Activated gamma-delta T cell (primary cell): ENCODE measurements around the gene MPZL1.
"Not testable (repeated sequence)": the region's sequence is repeated elsewhere in the genome, so short reads cannot be mapped to it uniquely, and the experiment has no call there.

Experiments used
- DNase-seq: peaks from one replicate; lab custom pipeline; 2025; lab: John Stamatoyannopoulos, UW

The MPZL1 gene

DNA sequence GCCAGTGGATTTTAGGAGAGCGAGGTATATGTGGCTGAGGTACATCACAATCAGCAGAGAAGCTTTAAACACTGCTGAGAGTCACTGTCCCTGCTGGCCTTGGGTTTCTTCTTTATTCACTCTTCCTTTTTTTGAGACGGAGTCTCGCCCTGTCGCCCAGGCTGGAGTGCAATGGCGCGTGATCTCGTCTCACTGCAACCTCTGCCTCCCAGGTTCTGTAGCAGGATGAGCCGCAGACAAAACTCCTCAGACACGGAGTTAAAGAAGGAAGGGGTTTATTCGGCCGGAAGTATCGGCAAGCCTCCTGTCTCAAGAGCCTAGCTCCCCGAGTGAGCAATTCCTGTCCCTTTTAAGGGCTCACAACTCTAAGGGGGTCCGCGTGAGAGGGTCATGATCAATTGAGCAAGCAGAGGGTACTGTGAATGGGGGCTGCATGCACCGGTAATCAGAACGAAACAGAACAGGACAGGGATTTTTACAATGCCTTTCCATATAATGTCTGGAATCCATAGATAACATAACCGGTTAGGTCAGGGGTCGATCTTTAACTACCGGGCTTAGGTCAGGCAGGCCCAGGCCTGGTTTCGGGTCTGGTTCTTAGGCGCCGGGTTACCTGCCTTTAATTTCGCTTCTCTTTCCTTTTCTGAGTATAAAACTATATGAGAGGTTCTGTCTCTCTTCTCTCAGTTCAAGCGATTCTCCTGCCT lies 1.9 kb upstream of the MPZL1 start:
- not testable (repeated sequence) for DNase-seq

DNA sequence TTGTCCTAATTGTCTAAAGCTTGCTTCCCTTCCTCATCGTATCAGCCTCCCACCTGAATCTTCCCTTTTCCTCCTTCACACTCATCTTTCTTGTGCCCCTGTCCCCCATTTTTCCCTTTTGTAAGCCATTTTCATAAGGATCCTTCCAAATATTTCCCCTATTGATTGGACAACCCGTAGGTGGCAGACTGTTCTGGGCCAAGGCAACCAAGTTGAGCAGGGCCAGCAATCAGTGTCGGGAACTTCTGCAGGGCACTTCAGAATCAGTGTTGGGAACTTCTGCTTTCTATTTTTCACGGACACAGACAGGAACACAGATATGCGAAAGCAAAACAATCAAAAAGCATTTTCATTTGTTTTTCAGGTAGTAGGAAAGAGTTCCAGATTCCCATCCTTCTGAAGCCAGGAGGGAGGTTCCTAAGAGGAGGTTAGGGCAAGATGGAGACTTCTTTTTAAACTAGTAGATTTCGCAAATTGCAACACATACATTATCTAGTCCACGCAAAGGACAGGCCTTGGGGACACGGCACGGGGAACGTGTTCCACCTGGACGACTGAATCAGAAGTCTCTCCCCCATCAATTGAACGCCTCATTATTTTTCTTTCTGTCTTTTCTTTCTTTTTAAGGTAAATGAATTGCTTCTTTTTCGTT lies 691 bp upstream of the MPZL1 start:
- no peak for DNase-seq

DNA sequence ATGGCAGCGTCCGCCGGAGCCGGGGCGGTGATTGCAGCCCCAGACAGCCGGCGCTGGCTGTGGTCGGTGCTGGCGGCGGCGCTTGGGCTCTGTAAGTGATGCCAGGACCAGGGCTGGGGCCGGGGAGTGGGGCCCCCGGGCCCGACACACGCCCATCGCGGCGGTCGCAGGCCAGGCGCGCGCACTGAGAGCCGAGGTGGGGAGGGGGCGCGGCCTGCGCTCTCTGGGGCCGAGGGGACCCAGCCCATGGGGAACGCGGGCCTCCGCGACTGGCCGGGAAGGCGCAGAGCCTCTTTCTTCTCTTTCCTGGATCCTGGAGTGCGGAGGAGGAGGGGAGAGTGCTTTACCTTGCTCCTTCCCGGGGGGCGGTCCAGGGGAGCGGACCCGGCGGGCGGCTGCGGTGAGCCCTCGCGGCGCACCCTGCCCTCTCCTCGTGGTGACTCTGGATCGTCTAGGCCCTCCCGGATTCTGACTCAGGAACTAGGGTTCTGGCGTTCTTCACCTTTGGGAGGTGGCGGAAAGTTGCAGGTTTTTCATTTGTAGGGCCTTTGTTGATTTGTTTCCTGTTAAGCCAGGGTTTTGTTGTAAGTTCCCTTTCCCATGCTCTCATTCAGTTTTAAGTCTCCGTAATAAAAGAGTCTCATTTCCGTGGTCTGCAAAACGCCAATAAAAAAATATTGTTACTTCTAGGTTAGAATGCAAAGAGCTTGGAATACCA lies 529 bp downstream of the MPZL1 start:
- DNase-seq, result peak; percentile 32

DNA sequence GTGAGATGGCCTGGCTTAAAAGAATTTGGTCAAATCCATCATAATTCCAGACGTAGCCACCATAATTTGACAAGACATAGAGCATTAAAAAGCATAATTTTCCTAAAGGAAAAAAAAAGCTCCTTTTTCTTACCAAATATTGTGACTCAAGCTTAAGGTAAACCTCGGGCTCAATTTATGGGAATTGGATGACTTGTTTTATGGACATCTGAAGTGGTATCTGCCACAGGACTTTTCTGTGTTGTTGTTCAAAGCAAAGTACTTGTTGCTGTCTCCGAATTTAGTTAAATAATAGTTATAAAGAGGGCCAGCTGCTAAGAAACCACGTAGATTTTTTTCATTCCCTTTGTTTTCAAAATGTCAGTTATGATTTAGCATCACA lies 1.1 kb downstream of the MPZL1 start:
- no peak for DNase-seq

DNA sequence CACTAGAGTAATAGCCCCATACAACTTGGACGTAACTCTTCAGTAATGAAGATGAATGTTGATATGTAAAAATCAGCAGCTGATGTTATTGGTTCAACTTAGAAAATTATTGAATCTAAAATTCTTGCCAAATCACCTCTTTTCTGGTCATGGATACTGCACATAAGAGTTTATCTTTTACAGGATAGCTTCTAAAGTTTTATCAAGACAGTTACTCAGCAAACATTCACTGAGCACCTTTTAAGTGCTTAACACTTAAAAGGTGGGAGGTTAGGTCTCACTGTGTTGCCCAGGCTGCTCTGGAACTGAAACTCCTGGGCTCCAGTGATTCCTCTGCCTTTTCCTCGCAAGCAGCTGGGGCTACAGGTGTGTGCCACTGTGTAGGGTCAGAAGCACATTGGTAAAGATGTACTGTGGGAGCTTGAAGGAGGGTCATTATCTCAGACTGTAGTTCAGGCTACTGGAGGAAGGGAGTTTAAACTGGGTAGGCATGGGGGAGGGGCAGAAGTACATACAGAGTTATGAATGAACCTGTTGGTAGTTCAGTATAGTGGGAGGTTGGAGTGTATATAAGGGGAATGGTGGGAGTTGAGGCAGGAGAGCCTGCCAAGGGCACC lies 2.0 kb downstream of the MPZL1 start:
- no peak for DNase-seq

DNA sequence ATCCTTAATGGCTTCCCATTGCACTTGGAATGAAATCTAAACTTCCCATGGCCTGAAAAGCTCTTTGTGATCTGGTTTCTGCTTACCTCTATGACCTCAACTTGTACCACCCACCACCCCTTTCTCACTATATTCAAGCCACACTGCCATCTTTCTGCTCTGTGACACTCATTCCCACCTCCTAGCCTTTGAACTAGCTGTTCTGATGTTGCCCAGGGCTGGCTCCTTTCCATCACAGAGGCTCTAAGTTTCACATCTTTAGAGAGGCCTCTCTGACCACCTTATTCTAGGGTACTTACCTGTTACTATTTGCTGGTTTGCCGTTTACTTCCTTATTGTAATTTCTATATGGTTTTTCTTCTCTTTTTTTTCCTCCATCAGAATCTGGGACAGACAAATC lies 4.2 kb downstream of the MPZL1 start:
- no peak for DNase-seq

DNA sequence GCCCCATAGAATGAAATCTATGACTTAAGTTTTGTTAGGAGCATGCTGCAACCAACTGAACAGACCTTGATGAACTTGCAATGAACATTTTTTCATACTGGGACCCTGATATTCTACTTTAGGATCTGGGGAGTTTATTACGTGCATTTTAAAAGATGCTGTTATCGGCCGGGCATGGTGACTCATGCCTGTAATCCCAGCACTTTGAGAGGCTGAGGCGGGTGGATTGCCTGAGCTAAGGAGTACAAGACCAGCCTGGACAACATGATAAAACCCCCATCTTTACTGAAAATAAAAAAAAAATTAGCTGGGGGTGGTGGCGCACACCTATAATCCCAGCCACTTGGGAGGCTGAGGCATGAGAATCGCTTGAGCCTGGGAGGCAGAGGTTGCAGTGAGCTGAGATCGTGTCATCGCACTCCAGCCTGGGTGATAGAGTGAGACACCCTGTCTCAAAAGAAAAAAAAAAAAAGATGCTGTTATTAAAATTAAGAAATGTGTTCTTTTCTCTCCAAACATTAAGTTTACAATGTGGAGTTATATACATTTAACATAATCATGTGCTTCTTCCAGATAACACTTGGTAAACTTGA lies 7.1 kb downstream of the MPZL1 start:
- DNase-seq, result no peak

DNA sequence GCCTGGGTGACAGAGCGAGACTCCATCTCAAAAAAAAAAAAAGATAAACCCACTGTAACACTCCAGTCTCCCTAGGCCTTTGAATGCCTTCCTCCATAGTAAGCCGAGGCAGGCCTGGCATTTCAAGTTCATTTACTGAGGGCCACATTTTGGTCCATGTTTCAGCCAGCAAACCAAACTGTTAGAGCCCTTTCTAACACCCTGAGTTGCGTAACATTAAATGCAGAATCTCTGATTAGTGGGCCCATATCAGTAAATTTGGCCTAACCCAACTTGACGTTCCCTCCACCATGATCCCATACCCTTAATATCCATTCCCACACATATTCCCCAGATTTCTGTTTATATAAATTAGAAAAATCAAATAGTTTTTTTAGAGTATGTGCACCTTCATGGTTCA lies 12.4 kb downstream of the MPZL1 start:
- DNase-seq, result no peak

DNA sequence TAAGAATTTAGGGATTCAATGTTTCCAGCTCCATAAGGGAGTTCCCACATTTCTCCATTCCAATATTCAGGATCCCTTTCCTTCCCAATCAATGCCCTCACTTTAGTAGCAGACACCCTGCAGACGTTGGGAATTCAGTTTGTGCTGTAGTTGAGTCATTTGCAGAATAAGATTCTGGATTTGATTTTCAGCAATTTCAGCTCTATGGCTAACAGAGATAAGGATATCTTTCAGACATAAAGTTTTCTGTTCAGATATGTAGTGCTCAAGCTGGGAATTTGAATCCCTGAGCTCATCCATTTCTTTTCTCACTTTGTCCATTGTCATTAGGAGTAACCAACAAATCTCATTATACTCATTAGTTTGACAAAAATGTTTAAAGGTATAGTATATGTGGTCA lies 13.1 kb downstream of the MPZL1 start:
- no peak for DNase-seq

DNA sequence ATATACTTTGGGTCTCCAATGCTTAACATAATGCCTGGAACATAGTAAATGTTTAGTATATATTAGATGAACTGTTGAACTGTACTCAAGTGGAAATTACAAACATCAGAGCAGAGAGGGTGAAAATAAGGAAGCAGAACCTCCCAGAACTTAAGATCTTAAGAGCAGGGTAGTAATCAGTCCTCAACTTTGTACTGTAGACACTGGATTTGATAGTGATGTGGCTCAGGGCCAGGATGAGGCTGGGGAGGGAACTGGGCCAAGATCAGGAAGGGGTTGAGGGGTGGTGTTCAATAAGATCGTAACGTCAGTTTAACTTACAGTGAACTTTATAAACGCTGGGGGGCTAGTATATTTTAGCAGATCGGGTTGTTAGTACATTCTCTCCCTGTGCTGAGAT lies 15.4 kb downstream of the MPZL1 start:
- no peak for DNase-seq

DNA sequence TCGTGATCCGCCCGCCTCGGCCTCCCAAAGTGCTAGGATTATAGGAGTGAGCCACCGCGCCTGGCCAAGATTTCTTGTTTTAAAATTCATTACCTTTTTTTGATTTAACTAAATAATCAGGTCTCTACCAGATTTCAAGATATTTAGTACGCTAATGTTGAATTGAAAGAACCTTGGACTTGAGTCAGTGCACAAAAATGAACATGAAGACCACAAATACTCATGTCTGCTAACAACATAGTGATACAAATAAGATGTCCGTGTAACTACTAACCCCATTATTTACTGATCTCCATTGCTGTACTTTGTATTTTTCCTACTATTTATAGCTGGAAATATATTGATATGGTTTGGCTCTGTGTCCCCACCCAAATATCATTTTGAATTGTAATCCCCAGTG lies 16.4 kb downstream of the MPZL1 start:
- DNase-seq, result no peak

DNA sequence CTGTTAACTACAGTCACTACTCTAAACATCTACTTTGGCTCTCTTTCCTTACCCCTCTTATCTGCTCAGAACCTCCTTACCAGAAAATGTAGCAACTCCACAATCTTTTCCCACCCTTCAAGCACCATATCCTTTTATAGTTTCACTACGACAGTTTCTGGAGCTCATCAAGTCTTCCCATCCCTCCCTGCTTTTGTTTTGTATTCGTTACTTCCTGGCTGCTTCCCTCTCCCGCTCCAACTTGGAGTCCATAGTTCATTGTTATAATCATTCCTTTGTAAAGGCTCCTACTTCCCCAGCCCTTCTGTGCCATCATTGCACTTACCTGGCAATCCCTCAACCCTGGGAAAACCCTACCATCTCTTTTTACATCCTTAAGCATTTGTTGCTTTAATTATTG lies 18.0 kb downstream of the MPZL1 start:
- DNase-seq, result no peak

DNA sequence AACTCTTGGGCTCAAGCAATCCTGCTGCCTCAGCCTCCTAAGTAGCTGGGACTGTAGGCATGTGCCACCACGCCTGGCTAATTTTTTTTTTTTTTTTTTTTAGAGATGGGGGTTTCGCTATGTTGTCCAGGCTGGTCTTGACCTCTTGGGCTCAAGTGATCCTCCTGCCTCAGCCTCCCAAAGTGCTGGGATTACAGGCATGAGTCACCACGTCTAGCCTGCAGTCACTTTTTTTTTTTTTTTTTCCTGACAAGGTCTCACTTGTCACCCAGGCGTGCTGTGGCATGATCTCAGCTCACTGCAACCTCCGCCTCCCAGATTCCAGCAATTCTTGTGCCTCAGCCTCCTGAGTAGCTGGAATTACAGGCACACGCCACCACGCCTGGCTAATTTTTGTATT lies 19.3 kb downstream of the MPZL1 start:
- not testable (repeated sequence) for DNase-seq

DNA sequence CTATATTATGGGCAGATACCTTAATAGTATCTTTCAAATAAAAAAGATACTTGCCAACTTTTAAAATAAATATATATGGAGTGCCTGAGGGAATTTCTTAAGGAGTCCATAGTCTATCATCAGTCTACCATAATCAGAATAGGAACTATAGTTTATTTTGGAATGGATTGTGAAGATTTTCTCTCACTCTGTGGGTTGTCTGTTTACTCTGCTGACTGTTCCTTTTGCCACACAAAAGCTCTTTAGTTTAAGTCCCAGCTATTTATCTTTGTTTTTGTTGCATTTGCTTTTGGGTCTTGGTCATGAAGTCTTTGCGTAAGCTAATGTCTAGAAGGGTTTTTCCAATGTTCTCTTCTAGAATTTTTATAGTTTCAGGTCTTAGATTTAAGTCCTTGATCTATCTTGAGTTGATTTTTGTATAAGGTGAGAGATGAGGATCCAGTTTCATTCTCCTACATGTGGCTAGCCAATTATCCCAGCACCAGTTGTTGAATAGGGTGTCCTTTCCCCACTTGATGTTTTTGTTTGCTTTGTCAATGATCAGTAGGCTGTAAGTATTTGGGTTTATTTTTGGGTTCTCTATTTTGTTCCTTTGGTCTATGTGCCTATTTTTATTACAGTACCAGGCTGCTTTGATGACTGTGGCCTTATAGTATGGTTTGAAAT lies 20.7 kb downstream of the MPZL1 start:
- DNase-seq, result not testable (repeated sequence)

DNA sequence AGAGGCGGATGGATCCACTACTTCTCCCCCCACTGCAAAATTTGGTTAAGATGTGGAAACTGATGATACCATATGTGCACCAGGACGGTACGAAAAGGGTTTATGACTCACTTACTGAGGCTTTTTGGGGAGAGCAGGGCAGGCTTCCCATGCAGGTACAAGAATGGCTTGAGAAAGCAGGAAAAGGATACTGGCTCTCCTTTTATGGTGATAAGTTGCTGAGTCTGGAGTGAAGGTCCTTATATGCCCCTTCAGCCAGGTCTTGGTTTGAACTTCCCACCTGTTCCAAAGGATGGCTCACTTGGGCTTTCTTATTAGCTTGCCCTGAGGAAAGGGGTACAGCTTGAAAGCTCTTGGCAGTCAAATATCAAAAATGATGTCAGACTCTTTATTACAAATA lies 23.1 kb downstream of the MPZL1 start:
- DNase-seq, result no peak

DNA sequence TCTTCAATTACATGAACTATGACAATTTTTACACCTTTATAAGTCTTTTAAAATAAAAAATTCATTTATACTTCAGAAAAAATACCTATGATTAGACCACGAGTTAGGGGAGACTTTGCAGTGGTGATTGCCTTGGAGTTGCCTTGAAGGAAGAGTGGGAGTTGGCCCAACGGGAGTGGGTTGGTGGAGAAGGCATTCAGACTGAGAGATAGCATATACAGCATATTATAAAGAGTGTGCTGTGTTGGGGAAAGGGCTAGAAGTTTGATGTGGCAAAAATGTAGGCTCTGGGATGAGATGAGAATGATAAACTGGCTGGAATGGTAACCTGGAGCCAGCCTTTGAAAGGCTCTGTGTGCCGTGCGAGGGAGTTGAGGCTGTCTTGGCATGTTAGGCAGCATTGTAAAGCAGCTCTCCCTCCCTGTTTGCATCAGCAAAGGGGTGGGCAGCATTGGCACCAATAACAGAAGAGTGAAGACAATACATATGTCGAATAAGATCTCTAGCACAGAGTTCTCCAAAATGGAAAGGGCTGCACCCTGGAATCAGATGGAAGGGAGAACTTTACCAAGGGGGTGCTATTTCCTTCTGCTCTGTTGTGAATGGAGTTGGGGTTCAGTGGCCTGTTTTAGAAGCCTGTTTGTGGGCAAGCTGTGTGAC lies 24.4 kb downstream of the MPZL1 start:
- no peak for DNase-seq

DNA sequence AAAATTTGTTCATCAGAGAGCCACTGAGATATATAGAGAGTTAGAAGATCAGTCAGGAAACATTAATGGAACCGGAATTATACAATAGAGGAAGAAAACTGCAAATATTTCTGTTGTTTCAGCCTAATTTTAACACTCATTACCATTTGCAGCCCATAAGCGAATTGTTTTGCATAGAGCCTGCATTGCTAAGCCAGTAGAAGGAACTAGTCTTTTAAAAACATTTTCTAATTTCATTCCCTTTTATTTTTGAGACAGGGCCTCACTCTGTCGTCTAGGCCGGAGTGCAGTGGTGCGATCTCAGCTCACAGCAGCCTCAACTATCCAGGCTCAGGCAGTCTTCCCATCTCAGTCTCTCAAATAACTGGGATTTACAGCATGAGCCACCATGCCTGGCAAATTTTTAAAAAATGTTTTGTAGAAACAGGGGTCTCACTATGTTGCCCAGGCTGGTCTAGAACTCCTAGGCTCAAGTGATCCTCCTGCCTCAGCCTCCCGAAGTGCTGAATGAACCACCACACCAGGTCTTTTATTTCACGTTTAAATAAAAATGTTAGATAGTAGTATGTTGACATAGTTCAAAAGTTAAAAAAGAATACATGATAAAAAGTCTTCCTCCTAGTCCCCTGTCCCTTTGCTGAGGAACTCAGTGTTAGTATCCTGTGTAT lies 25.3 kb downstream of the MPZL1 start:
- no peak for DNase-seq

DNA sequence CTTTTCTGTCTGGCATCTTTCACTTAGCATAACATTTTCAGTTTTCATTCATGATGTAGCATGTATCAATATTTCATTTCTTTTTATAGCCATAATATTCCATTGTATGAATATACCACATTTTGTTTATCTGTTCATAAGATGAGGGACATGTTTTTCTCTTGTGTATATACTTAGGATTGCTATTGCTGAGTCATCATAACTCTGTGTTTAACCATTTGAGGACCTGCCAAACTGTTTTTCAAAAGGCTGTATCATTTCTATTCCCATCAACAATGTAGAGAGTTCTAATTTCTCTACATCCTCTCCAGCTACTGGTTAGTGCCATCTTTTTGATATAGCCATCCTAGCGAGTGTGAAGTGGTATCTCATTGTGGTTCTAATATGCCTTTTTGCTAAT lies 26.2 kb downstream of the MPZL1 start:
- no peak for DNase-seq

DNA sequence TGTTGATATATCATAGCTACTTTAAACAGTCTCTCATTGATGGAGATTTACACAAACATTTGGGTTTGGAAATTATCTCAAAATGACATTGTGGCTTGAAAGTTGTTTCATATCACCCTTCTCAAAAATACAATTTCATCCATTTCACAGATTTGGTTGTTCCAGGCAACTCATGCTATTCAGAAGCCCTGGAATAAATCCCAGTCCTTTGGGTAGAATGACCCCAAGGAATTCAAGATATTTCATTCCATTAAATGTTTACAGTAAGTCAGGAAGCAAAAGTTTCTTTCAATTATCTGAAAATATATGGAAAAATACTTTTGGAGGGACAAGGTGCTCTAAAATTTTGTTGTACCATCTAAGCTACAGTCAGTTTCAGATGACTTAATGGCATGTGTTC lies 27.1 kb downstream of the MPZL1 start:
- no peak for DNase-seq

DNA sequence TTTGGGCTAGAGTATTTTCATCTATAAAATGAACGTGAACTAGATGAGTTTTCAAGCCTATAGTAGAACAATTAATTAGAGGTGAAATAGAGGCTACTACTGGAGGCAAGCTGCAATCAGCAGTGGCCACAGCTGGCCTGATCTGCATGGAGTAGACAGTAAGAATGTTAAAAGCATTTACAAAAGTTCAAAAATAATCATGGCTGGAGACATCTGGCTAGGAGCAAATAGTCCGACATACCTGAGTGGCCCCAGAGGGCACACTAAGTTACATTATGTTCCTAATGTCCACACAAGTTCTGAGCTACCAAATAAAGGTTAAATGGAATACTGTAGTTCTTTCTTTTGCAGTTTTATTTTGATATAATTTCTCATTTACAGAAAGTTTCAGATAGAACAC lies 28.0 kb downstream of the MPZL1 start:
- no peak for DNase-seq

DNA sequence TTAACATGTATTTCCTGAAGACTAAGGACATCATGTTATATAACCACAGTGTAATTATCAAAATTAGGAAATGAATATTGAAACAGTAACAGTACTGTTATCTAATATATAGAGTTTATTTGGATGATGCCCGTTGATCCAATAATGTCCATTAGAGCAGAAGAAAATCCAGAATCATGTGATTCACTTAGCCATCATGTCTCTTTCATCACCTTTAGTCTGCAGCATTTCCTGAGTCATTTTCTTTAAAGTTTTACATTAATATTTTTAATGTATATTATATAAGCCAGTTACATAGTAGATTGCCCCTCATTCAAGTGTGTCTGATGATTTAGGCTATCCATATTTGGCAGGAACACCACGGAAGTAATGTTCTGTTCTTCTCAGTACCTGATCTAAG lies 28.9 kb downstream of the MPZL1 start:
- no peak for DNase-seq
